Measurements from ENCODE around the gene MIPOL1.

The MIPOL1 gene

GRCh38 chr14:37195327-37195726 lies 2.4 kb upstream of the MIPOL1 start:
- Histone ChIP-seq H2AK5ac (ENCODE audit: low read depth, low read length) (no peak overlapping the region), H3K14ac (ENCODE audit: low read length) (no peak overlapping the region), H4K8ac (ENCODE audit: low read depth, low read length) (no peak overlapping the region), H2AFZ (ENCODE audit: low read length) (no peak overlapping the region), H3K27me3 (ENCODE audit: control insufficient read depth in 3 of 3, insufficient read depth in 3 of 3, low read depth in 1 of 3, low read length in 3 of 3) (no peaks in the 10 kb centered on the region), H2BK12ac (ENCODE audit: low read length) (no peak overlapping the region), H4K91ac (ENCODE audit: low read depth, low read length, poor library complexity) (no peak overlapping the region), H3K4ac (ENCODE audit: low read length) (no peak overlapping the region), H3K23ac (ENCODE audit: low read depth, low read length, poor library complexity) (no peak overlapping the region), H3K9me3 (replicated peaks in 1 of 2; ENCODE audit: control insufficient read depth in 2 of 2, insufficient read depth in 1 of 2, low read depth in 1 of 2, low read length in 2 of 2) (no peaks in the 10 kb centered on the region), H3K9ac (ENCODE audit: low read depth, low read length, poor library complexity) (no peak overlapping the region), H3K27ac (replicated peaks; ENCODE audit: low read length) (no peak overlapping the region), H3K18ac (ENCODE audit: low read length) (no peak overlapping the region), H3K4me2 (ENCODE audit: insufficient read depth, low read length, poor library complexity, severe bottlenecking) (no peak overlapping the region), H3K4me1 (ENCODE audit: control insufficient read depth in 2 of 2, insufficient read depth in 1 of 2, low read depth in 1 of 2, low read length in 2 of 2) (peaks cover 1 to 4% of the 10 kb centered on the region in 2 donors), H3K4me3 (ENCODE audit: low read length in 2 of 2) (no peak overlapping the region), H2BK5ac (ENCODE audit: low read length) (no peak overlapping the region), H2BK120ac (ENCODE audit: low read depth, low read length) (no peak overlapping the region), H3K79me1 (ENCODE audit: low read depth, low read length) (no peaks in the 10 kb centered on the region), H2BK15ac (ENCODE audit: low read length) (no peak overlapping the region), H3K36me3 (replicated peaks in 1 of 2; ENCODE audit: control insufficient read depth in 2 of 2, insufficient read depth in 2 of 2, low read length in 2 of 2) (no peaks in the 10 kb centered on the region)
- DNase-seq (ENCODE audit: low spot score), result no peak
- no CpG with 5 or more reads among the region's 1 CpG for WGBS, 2 donors (ENCODE audit: extremely low coverage in 2 of 2, insufficient read length in 2 of 2, insufficient replicate concordance in 1 of 2)

DNA sequence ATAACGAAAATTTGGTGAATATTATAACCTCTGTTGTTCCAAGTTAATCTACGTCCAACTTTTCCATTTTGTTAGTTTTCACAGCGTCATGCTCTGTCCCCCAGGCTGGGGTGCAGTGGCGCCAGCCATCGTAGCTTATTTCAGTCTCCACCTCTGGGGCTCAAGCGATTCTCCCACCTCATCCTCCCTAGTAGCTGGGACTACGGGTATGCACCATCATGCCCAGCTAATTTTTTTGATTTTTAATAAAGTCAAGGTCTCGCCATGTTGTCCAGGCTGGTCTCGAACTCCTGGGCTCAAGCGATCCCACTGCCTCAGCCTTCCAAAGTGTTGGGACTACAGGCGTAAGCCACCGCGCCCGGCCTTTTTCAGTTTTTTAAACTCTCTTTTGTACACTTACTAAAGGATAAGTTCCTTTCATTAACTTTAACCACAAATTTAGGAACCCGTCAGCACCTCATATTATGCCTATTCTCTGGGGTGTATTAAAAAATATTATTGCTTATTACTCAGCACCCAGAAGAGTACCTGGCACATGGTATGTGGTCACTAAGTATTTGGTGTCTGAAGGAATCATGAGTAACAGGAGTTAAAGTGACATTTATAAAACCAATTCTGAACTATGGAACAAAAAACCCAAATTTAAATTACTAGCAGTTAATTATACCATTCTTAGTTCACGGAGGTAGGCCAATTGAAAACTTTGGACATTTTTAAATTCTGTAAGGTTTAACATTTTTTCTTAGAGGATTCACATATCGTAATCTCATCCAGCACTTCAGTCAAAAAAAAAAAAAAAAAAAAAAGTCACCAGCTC lies 925 bp upstream of the MIPOL1 start:
- Histone ChIP-seq H3K4me1 (ENCODE audit: control insufficient read depth in 2 of 2, insufficient read depth in 1 of 2, low read depth in 1 of 2, low read length in 2 of 2) (peaks cover 1 to 4% of the 10 kb centered on the region in 2 donors), H3K23ac (ENCODE audit: low read depth, low read length, poor library complexity) (no peak overlapping the region), H2BK5ac (ENCODE audit: low read length) (no peak overlapping the region), H3K14ac (ENCODE audit: low read length) (no peak overlapping the region), H2BK15ac (ENCODE audit: low read length) (no peak overlapping the region), H3K27me3 (ENCODE audit: control insufficient read depth in 3 of 3, insufficient read depth in 3 of 3, low read depth in 1 of 3, low read length in 3 of 3) (no peaks in the 10 kb centered on the region), H3K4ac (ENCODE audit: low read length) (no peak overlapping the region), H3K4me2 (ENCODE audit: insufficient read depth, low read length, poor library complexity, severe bottlenecking) (peak overlapping the region; percentile 82), H3K36me3 (replicated peaks in 1 of 2; ENCODE audit: control insufficient read depth in 2 of 2, insufficient read depth in 2 of 2, low read length in 2 of 2) (no peaks in the 10 kb centered on the region), H3K4me3 (ENCODE audit: low read length in 2 of 2) (peak overlapping the region in 1 of 2 donors; percentile 60), H3K79me1 (ENCODE audit: low read depth, low read length) (no peaks in the 10 kb centered on the region), H4K8ac (ENCODE audit: low read depth, low read length) (no peak overlapping the region), H3K27ac (replicated peaks; ENCODE audit: low read length) (no peak overlapping the region), H3K9me3 (replicated peaks in 1 of 2; ENCODE audit: control insufficient read depth in 2 of 2, insufficient read depth in 1 of 2, low read depth in 1 of 2, low read length in 2 of 2) (no peaks in the 10 kb centered on the region), H3K9ac (ENCODE audit: low read depth, low read length, poor library complexity) (no peak overlapping the region), H3K18ac (ENCODE audit: low read length) (no peak overlapping the region), H2BK120ac (ENCODE audit: low read depth, low read length) (no peak overlapping the region), H2AK5ac (ENCODE audit: low read depth, low read length) (no peak overlapping the region), H2AFZ (ENCODE audit: low read length) (peak overlapping the region; percentile 94), H4K91ac (ENCODE audit: low read depth, low read length, poor library complexity) (no peak overlapping the region), H2BK12ac (ENCODE audit: low read length) (no peak overlapping the region)
- no peak for DNase-seq (ENCODE audit: low spot score)
- WGBS, 2 donors (ENCODE audit: extremely low coverage in 2 of 2, insufficient read length in 2 of 2, insufficient replicate concordance in 1 of 2), result no CpG with 5 or more reads among the region's 17 CpGs

GRCh38 chr14:37198273-37198598 lies 499 bp downstream of the MIPOL1 start:
- H3K14ac ChIP-seq (ENCODE audit: low read length), result no peak overlapping the region
- no peak overlapping the region for H2BK120ac ChIP-seq (ENCODE audit: low read depth, low read length)
- H3K4me2 ChIP-seq (ENCODE audit: insufficient read depth, low read length, poor library complexity, severe bottlenecking), result peak overlapping the region; percentile 82
- no peak overlapping the region for H3K4ac ChIP-seq (ENCODE audit: low read length)
- H2AFZ ChIP-seq (ENCODE audit: low read length), result peak overlapping the region; percentile 94
- no peak overlapping the region for H3K27ac ChIP-seq (replicated peaks; ENCODE audit: low read length)
- H4K8ac ChIP-seq (ENCODE audit: low read depth, low read length), result no peak overlapping the region
- H3K9ac ChIP-seq (ENCODE audit: low read depth, low read length, poor library complexity), result no peak overlapping the region
- no peaks in the 10 kb centered on the region for H3K27me3 ChIP-seq (ENCODE audit: control insufficient read depth in 3 of 3, insufficient read depth in 3 of 3, low read depth in 1 of 3, low read length in 3 of 3)
- no peak overlapping the region for H2BK5ac ChIP-seq (ENCODE audit: low read length)
- DNase-seq (ENCODE audit: low spot score), result no peak
- H3K23ac ChIP-seq (ENCODE audit: low read depth, low read length, poor library complexity), result no peak overlapping the region
- H3K18ac ChIP-seq (ENCODE audit: low read length), result peak overlapping the region; percentile 89
- H2AK5ac ChIP-seq (ENCODE audit: low read depth, low read length), result no peak overlapping the region
- peak overlapping the region; percentile 16 for H2BK15ac ChIP-seq (ENCODE audit: low read length)
- H3K4me1 ChIP-seq (ENCODE audit: control insufficient read depth in 2 of 2, insufficient read depth in 1 of 2, low read depth in 1 of 2, low read length in 2 of 2), result peaks cover 1 to 4% of the 10 kb centered on the region in 2 donors
- no peak overlapping the region for H4K91ac ChIP-seq (ENCODE audit: low read depth, low read length, poor library complexity)
- H3K9me3 ChIP-seq (replicated peaks in 1 of 2; ENCODE audit: control insufficient read depth in 2 of 2, insufficient read depth in 1 of 2, low read depth in 1 of 2, low read length in 2 of 2), result no peaks in the 10 kb centered on the region
- H3K4me3 ChIP-seq (ENCODE audit: low read length in 2 of 2), result peak overlapping the region; percentile 60 to 86
- H3K79me1 ChIP-seq (ENCODE audit: low read depth, low read length), result no peaks in the 10 kb centered on the region
- WGBS, 2 donors (ENCODE audit: extremely low coverage in 2 of 2, insufficient read length in 2 of 2, insufficient replicate concordance in 1 of 2), result no CpG with 5 or more reads among the region's 11 CpGs
- H2BK12ac ChIP-seq (ENCODE audit: low read length), result no peak overlapping the region
- H3K36me3 ChIP-seq (replicated peaks in 1 of 2; ENCODE audit: control insufficient read depth in 2 of 2, insufficient read depth in 2 of 2, low read length in 2 of 2), result no peaks in the 10 kb centered on the region

GRCh38 chr14:37198907-37199306 lies 1.2 kb downstream of the MIPOL1 start:
- no peak overlapping the region for H4K8ac ChIP-seq (ENCODE audit: low read depth, low read length)
- H3K27me3 ChIP-seq (ENCODE audit: control insufficient read depth in 3 of 3, insufficient read depth in 3 of 3, low read depth in 1 of 3, low read length in 3 of 3), result no peaks in the 10 kb centered on the region
- no peaks in the 10 kb centered on the region for H3K79me1 ChIP-seq (ENCODE audit: low read depth, low read length)
- no peak overlapping the region for H3K18ac ChIP-seq (ENCODE audit: low read length)
- H3K4me1 ChIP-seq (ENCODE audit: control insufficient read depth in 2 of 2, insufficient read depth in 1 of 2, low read depth in 1 of 2, low read length in 2 of 2), result peaks cover 1 to 4% of the 10 kb centered on the region in 2 donors
- H3K9me3 ChIP-seq (replicated peaks in 1 of 2; ENCODE audit: control insufficient read depth in 2 of 2, insufficient read depth in 1 of 2, low read depth in 1 of 2, low read length in 2 of 2), result no peaks in the 10 kb centered on the region
- H2AK5ac ChIP-seq (ENCODE audit: low read depth, low read length), result no peak overlapping the region
- no peak overlapping the region for H3K4ac ChIP-seq (ENCODE audit: low read length)
- H3K23ac ChIP-seq (ENCODE audit: low read depth, low read length, poor library complexity), result no peak overlapping the region
- H3K4me3 ChIP-seq (ENCODE audit: low read length in 2 of 2), result peak overlapping the region in 1 of 2 donors; percentile 60
- H2BK12ac ChIP-seq (ENCODE audit: low read length), result no peak overlapping the region
- H3K9ac ChIP-seq (ENCODE audit: low read depth, low read length, poor library complexity), result no peak overlapping the region
- H3K4me2 ChIP-seq (ENCODE audit: insufficient read depth, low read length, poor library complexity, severe bottlenecking), result no peak overlapping the region
- H3K27ac ChIP-seq (replicated peaks; ENCODE audit: low read length), result no peak overlapping the region
- WGBS, 2 donors (ENCODE audit: extremely low coverage in 2 of 2, insufficient read length in 2 of 2, insufficient replicate concordance in 1 of 2), result no CpG with 5 or more reads among the region's 5 CpGs
- H2AFZ ChIP-seq (ENCODE audit: low read length), result no peak overlapping the region
- H2BK15ac ChIP-seq (ENCODE audit: low read length), result no peak overlapping the region
- no peak overlapping the region for H2BK5ac ChIP-seq (ENCODE audit: low read length)
- no peaks in the 10 kb centered on the region for H3K36me3 ChIP-seq (replicated peaks in 1 of 2; ENCODE audit: control insufficient read depth in 2 of 2, insufficient read depth in 2 of 2, low read length in 2 of 2)
- H2BK120ac ChIP-seq (ENCODE audit: low read depth, low read length), result no peak overlapping the region
- H4K91ac ChIP-seq (ENCODE audit: low read depth, low read length, poor library complexity), result no peak overlapping the region
- no peak overlapping the region for H3K14ac ChIP-seq (ENCODE audit: low read length)
- no peak for DNase-seq (ENCODE audit: low spot score)
